Esophagus muscularis mucosa (tissue), 4 donors: ENCODE measurements around the gene VAPA. TPM values are rescaled to one million over a fixed set of nuclear protein-coding genes. Genes with fewer than 3 reads are reported as not detected.

Source experiments
- DNase-seq: peaks from one replicate; pipeline ENCODE4 v3.0.0-alpha.2; 2017; ENCODE audit errors: extremely low spot score
- H3K27ac ChIP-seq, 4 donors: fragments of 200-600 bp; sonication (generic); replicated peaks in 1 of 4; 1 replicate in 3 of 4; 2 replicates in 1 of 4; pipeline ENCODE4 v1.5.1; 2016 to 2019; ENCODE audit warnings: mild to moderate bottlenecking in 1 of 4
- H3K27me3 ChIP-seq, 4 donors: fragments of 200-600 bp; sonication (generic); one replicate each; pipeline versions ENCODE4 v1.5.1 to v1.6.0; 2016 to 2019
- H3K36me3 ChIP-seq, 4 donors: fragments of 200-600 bp; sonication (generic); one replicate each; pipeline ENCODE4 v1.5.1; 2016 to 2019
- H3K4me1 ChIP-seq, 4 donors: fragments of 200-600 bp; sonication (generic); one replicate each; pipeline ENCODE4 v1.5.1; 2016 to 2019
- H3K4me3 ChIP-seq, 4 donors: fragments of 200-600 bp; sonication (generic); 1 replicate in 2 of 4; 2 replicates in 2 of 4; pipeline ENCODE4 v1.5.1; 2016 to 2019; ENCODE audit warnings: mild to moderate bottlenecking in 4 of 4, moderate library complexity in 1 of 4
- H3K9me3 ChIP-seq, 4 donors: fragments of 200-600 bp; sonication (generic); 1 replicate in 3 of 4; 2 replicates in 1 of 4; pipeline ENCODE4 v1.5.1; 2016 to 2019
- EP300 ChIP-seq: sonication (generic); formaldehyde crosslinking; IDR thresholded peaks from one replicate; pipeline ENCODE4 v1.6.1; 2017; ENCODE audit warnings: antibody characterized with exemption
- POLR2A ChIP-seq: fragments of 450-650 bp; IDR thresholded peaks from one replicate; pipeline ENCODE4 v1.6.1; 2017; ENCODE audit warnings: antibody characterized with exemption, moderate library complexity, mild to moderate bottlenecking, low read depth
- POLR2AphosphoS5 ChIP-seq, 2 donors: sonication (generic); formaldehyde crosslinking; IDR thresholded peaks; one replicate each; pipeline ENCODE4 v1.6.1; 2017; ENCODE audit warnings: antibody characterized with exemption in 2 of 2
- WGBS: methylation state at CpG from one replicate; pipeline ENCODE4 v1.1.5; 2018; 5-methylcytosine and 5-hydroxymethylcytosine counted together
- intact Hi-C: fragments of 100-400 bp; cut with DNase I; formaldehyde crosslinking; loops from one replicate; pipeline ENCODE4 v1.15.1; 2023
- total RNA-seq, 4 donors: library from RNA; depleted of rRNA; stranded (reverse); fragments of >200 nt; gene quantifications; one replicate each; pipeline versions ENCODE4 v1.1.0 to v1.2.1, GENCODE V29; 2016
- TF ChIP-seq, protein P1 (sequence below), 3 experiments: fragments of 200-600 bp in 2 of 3; fragments of 450-650 bp in 1 of 3; sonication (generic) in 2 of 3; IDR thresholded peaks; one replicate each; pipeline ENCODE4 v1.5.1; 2017 to 2019; ENCODE audit warnings: antibody characterized with exemption in 3 of 3, mild to moderate bottlenecking in 2 of 3, moderate library complexity in 1 of 3

VAPA gene
- total RNA-seq, 4 donors from 2014 or later: 198 to 336 (median 260) TPM

DNA sequence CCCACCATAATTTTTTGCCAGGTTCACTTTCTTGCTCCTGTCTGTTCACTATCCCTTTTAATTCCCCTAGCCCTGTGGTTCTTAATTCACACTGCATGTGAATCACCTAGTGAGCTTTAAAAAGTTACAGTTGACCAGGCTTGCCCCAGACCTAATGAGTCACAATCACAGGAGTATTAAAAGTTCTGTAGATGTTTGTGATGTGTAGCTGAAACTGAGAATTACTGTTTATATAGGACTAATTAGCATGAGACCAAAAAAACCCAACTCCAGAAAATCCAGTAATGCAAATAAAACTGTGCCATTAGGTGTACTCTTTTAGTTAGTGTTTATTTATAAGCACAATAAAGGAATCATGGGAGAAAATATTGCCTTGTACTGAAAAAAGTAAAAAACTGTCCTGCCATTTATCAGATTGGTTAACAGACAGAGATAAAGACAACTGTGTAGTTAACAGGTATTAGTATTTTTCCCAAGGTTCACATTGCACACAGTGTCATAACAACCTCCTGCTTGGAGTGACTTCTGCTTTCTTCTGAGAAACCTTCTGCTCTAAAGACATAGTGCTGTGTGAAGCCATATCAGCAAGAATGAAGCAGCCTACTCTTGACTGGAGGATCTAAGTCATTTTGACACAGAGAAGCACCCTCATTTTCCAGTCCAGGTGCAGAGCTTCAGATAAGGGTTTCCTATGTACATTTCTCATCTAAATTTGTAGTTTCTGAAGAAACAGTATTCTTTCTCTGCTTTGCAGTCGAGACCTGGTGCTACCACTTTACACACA, 39.0 kb downstream of the VAPA start:
- H3K36me3 ChIP-seq: peaks cover 13 to 76% (median 36%) of the 10 kb centered on the region in 4 donors
- intact Hi-C loops: loop anchor here (5.0 kb wide), 2 partner anchors 151 to 271 kb away; no protein-coding TSS in a partner anchor

DNA sequence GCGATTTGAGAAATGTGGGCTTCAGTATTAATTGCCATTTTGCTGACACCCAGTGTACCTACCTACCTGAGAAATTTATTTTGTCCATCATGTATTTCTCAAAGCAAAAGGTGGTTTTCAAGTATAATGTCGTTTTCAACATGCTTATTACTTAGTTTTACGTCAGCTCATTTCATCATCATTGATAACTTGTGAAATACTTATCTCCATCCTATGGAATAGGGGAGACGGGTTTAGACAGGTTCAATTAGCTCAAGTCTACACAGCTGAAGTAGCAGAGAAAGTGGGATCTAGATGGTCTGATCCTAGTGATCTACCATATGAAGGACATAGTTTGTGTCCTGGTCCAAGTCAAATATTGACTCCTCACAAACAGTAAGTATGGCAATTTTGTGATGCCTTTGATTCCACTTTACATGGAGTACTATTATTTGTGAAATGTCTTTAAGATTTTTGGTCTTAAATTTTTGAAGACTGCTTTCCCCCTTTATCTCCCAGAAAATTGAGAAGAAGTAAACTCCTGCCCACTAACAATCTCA, 45.1 kb downstream of the VAPA start:
- Histone ChIP-seq H3K36me3 (peaks cover 3 to 26% (median 15%) of the 10 kb centered on the region in 4 donors), H3K4me3 (no peak overlapping the region), H3K27me3 (no peaks in the 10 kb centered on the region), H3K27ac (no peak overlapping the region), H3K4me1 (peaks cover 2 to 23% (median 6%) of the 10 kb centered on the region in 4 donors), H3K9me3 (no peaks in the 10 kb centered on the region)
- no peak for DNase-seq
- intact Hi-C loops: no loop called here
- 89% methylated on average over 4 of the region's 4 CpGs for WGBS
- no peak for TF ChIP-seq POLR2A
- TF ChIP-seq, protein P1, sequence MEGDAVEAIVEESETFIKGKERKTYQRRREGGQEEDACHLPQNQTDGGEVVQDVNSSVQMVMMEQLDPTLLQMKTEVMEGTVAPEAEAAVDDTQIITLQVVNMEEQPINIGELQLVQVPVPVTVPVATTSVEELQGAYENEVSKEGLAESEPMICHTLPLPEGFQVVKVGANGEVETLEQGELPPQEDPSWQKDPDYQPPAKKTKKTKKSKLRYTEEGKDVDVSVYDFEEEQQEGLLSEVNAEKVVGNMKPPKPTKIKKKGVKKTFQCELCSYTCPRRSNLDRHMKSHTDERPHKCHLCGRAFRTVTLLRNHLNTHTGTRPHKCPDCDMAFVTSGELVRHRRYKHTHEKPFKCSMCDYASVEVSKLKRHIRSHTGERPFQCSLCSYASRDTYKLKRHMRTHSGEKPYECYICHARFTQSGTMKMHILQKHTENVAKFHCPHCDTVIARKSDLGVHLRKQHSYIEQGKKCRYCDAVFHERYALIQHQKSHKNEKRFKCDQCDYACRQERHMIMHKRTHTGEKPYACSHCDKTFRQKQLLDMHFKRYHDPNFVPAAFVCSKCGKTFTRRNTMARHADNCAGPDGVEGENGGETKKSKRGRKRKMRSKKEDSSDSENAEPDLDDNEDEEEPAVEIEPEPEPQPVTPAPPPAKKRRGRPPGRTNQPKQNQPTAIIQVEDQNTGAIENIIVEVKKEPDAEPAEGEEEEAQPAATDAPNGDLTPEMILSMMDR (IDR thresholded peaks at IDR 0.05): no peak
- no peak for TF ChIP-seq EP300
- TF ChIP-seq POLR2AphosphoS5 (IDR thresholded peaks at IDR 0.05): no peak

More for the DNA sequence above, 39.0 kb downstream of the VAPA start:
- Histone ChIP-seq H3K27ac (no peak overlapping the region), H3K4me1 (peaks cover 5 to 48% (median 12%) of the 10 kb centered on the region in 4 donors), H3K27me3 (no peaks in the 10 kb centered on the region), H3K4me3 (no peak overlapping the region), H3K9me3 (no peaks in the 10 kb centered on the region)
- DNase-seq: no peak
- WGBS: 88% methylated on average over 1 of the region's 1 CpG
- TF ChIP-seq, protein P1 (IDR thresholded peaks at IDR 0.05): no peak
- no peak for TF ChIP-seq EP300

DNA sequence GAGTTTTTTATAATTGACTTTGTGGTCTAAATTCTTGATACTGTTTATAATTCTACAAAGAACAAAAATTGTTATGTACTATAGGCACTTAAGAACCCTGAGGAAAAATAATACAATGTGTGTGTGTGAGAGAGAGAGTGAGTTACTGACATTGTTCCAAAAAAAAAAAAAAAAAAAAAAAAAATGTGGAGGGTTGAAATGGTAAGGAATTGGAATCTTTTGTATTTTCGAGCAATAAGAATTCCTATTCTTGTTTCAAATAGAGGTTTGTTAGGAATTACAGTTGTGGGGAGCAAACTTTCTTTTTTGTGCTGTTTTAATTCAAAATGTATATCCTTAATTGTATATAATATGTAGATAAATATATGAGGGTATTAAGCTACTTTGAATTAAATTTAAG, 45.7 kb downstream of the VAPA start:
- TF ChIP-seq POLR2AphosphoS5 (IDR thresholded peaks at IDR 0.05) (no peak), POLR2A (no peak), EP300 (no peak)
- TF ChIP-seq, protein P1 (IDR thresholded peaks at IDR 0.05): no peak
- intact Hi-C loops: no loop called here
- H3K9me3 ChIP-seq: no peaks in the 10 kb centered on the region
- no peak for DNase-seq
- WGBS: 89% methylated on average over 1 of the region's 1 CpG
- no peak overlapping the region for H3K4me3 ChIP-seq
- no peaks in the 10 kb centered on the region for H3K27me3 ChIP-seq
- H3K4me1 ChIP-seq: peaks cover 2 to 23% (median 6%) of the 10 kb centered on the region in 4 donors
- H3K36me3 ChIP-seq: peaks cover 0 to 20% (median 9%) of the 10 kb centered on the region in 4 donors
- no peak overlapping the region for H3K27ac ChIP-seq

DNA sequence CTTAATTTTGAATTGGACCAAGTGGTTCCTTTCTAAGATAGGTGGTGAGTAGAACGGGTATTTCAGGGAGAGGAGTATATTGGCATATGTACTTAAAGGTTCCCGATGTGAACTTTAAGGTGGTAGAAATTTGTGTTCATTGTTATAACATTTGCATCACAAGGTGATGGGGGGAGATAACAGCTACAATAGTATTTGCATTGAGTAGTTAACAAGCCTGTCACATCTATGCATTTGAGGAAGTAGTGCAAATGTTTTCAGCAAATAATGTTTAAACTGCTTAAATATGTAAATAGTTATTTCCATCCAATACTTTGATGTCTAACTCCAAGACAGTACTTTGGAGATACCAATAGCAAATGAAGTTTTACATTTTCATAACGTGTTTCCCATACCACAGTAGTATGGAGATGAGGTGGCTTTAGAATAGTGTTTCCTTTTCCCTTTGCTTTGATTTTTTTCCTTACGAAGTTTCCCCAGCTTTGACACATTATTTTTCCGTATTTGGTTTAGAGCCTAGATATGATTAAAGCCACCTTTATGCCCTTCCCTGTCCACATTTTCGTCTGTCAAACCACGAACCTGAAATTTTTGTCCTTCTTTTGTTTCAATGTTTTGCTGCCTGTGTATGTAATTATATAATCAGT, 46.6 kb downstream of the VAPA start:
- peaks cover 2 to 23% (median 6%) of the 10 kb centered on the region in 4 donors for H3K4me1 ChIP-seq
- H3K4me3 ChIP-seq: no peak overlapping the region
- no peaks in the 10 kb centered on the region for H3K9me3 ChIP-seq
- TF ChIP-seq EP300 (no peak), POLR2A (no peak), POLR2AphosphoS5 (IDR thresholded peaks at IDR 0.05) (no peak)
- TF ChIP-seq, protein P1 (IDR thresholded peaks at IDR 0.05): no peak
- H3K27ac ChIP-seq: no peak overlapping the region
- intact Hi-C loops: no loop called here
- no peaks in the 10 kb centered on the region for H3K27me3 ChIP-seq
- DNase-seq: no peak
- peaks cover 0 to 13% (median 2%) of the 10 kb centered on the region in 4 donors for H3K36me3 ChIP-seq
- WGBS: 67% methylated on average over 7 of the region's 7 CpGs
